ENCODE data around the gene SERPINA10.
"Not testable (repeated sequence)": the region's sequence is repeated elsewhere in the genome, so short reads cannot be mapped to it uniquely, and the experiment has no call there.

Gene SERPINA10

DNA sequence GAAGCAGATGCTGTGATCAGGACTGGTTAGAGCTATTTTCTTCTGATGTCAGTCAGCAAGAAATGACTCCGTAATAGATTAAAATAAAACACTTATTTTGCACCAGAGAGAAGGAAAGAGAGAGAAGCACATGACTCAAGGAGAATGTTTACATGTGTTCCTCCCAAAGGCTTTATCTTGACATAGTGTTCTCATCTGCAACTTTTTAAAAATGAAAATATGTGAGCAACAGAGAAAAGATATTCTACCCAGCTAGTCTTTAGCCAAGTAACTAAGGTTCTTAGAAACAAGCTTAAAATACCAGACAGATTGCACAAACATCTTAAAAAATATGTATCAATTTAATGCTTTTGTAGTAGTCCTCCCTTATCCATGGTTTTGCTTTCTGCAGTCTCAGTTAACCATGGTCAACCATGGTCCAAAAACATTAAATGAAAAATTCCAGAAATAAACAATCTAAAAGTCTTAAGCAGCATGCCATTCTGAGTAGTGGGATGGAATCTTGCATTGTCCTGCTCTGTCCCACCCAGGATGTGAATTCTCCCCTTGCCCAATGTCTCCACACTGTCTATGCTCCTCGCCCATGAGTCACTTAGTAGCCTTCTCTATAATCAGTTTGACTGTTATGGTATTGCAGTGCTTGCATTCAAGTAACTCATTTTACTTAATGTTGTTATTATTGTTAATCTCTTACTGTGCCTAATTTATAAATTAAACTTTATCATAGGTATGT lies 9.9 kb downstream of the SERPINA10 start:
- DNase-seq (ENCODE audit: low read depth): no peak

DNA sequence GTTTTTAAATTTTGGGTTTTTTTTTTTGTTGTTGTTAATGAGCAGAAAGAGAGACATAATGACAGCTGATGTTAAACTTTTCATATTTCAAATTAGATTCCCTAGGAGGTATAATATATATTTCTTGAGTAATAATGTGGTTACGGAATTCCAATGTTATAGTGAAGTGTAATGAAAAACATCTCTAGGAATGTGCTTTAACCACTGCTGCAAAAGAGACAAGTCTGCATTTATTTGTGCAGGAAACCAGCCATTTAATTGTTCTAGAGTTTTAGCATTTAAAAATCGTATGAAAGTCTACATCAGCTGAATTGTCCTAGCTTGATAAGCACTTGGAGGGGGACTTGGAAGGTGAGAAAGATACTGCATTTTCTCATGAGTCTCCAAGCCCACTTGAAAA lies 14.3 kb downstream of the SERPINA10 start:
- no peak for DNase-seq (ENCODE audit: low read depth)

GRCh38 chr14:94276898-94277561 lies 16.0 kb downstream of the SERPINA10 start:
- not testable (repeated sequence) for DNase-seq (ENCODE audit: low read depth)

GRCh38 chr14:94269156-94269555 lies 23.9 kb downstream of the SERPINA10 start:
- DNase-seq (ENCODE audit: low read depth): no peak

- not testable (repeated sequence) for DNase-seq (ENCODE audit: low read depth)
Observed at GRCh38 chr14:94268582-94268981, 24.5 kb downstream of the SERPINA10 start.

GRCh38 chr14:94267352-94267751 lies 25.7 kb downstream of the SERPINA10 start:
- DNase-seq (ENCODE audit: low read depth): no peak

- DNase-seq (ENCODE audit: low read depth): not testable (repeated sequence)
Observed at GRCh38 chr14:94264195-94264594, 28.9 kb downstream of the SERPINA10 start.

DNA sequence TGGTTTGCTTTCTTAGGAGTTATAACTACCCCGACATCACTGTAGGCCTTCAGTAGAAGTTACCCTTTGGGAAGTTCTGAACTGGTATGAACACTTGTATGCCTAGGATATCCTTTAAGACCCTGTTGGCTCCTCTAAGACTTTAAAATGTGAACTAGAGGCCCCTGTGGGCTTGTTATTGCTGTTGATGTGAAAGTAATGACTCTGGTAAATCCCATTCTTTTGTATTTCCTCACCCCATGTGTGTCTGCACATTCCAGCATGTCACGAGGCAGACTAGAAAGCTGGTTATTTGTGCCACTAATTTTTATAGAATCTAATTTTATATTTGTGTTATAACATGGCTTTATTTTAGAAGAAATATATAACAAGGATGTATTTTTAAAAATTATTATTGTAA lies 48.9 kb downstream of the SERPINA10 start:
- DNase-seq (ENCODE audit: low read depth): no peak

DNA sequence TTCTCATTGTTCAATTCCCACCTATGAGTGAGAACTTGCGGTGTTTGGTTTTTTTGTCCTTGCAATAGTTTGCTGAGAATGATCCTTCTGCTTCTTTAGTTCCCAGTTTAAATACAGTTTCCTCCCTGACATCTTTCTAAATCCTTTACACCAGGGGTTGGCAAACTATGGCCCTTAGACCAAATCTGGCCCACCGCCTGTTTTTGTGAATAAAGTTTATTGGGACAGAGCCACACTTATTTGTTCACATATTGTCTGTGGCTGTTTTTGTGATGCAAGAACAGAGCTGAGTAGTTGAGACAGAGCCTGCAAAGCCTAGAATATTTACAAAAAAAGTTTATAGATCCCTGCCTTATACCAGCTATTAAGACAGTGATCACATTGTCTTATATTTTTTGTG lies 53.7 kb downstream of the SERPINA10 start:
- DNase-seq (ENCODE audit: low read depth): no peak

- no peak for DNase-seq (ENCODE audit: low read depth)
Observed at GRCh38 chr14:94237983-94238382, 55.1 kb downstream of the SERPINA10 start.

- DNase-seq (ENCODE audit: low read depth): no peak
Observed at GRCh38 chr14:94237046-94237445, 56.0 kb downstream of the SERPINA10 start.

Data from stimulated activated CD8-positive, alpha-beta memory T cell treated with anti-CD3 and anti-CD28 coated beads, Interleukin-12 subunit alpha, Interleukin-12 subunit beta, amount 100 ng/mL, for 4 hours (primary cell).